Activated CD4-positive, CD25-positive, alpha-beta regulatory T cell treated with anti-CD3 and anti-CD28 coated beads, Interleukin-2, amount 50 U/mL, for 24 hours (primary cell): ENCODE results near the gene C2CD3.

Experiments
- ATAC-seq, 2 donors: fragments of 150-1000 bp; cut with Tn5 transposase; one replicate each; pipeline ENCODE4 v1.10.0; 2021; ENCODE audit warnings: mild to moderate bottlenecking in 1 of 2, moderate library complexity in 1 of 2

C2CD3 gene

GRCh38 chr11:73977856-73978519 is 192.8 kb downstream of the C2CD3 start:
- ATAC-seq: no peak

DNA sequence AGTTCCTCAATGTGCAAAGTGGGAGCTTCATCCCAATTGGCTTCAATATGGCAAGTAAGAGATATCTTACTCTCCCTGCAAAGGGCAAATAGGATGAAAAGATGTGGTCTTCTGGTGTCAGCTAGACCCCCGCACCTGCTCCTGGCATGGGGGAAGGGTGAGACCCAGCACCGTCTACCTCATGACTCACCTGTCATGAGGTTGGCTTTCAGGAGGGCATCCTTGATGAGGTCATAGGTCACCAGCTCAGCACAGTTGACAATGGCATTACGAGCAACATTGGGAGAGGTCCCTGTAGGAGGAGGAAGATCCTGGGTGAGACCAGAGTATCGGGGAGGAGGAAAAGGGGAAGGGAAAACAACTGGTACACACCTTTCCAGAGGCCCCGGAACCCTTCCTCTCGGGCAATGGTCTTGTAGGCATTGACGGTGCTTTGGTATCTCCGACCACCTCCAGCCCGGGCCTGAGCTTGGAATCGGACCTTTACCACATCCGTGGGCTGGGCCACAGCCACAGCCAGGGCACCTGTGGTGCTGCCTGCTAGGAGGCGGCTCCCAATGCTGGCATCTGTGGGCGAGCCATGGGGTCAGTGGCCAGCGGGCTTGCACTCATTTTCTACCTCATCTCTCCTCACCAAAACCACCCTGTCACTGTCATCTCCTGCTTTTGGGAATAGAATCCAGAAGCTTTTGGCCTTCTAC is 194.2 kb downstream of the C2CD3 start:
- ATAC-seq: no peak

- ATAC-seq: no peak
Observed at GRCh38 chr11:73975479-73975757, 195.4 kb downstream of the C2CD3 start.

GRCh38 chr11:73974604-73975478 is 196.0 kb downstream of the C2CD3 start:
- no peak for ATAC-seq

DNA sequence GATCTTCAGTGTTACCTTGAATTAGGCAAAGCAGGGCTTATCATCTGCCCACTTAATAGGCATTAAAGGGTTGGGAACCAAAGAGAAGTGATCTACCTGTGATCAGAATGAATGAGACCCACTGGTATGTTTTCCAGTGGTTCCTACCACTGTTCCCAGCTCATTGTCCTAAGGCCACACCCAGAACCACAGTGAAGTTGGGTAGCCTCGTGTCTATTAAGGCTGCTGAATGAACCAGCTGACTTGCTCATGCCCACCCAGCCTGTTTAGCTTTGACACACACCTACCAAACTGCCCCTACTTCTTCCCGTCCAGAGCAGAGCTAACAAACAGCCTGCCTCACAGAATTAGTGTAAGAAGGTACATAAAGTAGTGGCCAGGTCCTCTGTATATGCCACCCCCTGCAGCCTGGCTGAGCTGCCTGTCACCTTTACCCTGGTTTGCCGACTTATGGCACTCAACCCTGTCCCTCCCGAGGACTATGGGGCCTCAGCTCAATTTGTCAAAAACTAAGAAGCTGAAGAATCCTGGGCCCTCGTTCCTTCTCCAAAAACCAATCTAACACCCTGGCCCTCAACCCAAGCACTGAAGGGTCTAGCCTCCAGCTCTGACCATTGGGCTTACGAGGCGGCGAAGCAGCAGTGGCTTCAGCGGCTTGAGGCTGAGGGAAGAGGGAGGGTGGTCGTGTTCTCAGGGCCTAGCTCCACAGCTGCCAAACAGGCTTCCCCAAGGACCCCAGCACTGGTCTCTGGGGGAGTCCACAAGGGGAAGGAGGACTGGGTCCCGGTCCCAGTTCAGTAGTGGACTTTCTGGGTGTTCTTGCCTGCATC is 198.0 kb downstream of the C2CD3 start:
- no peak for ATAC-seq

- ATAC-seq: no peak
Observed at GRCh38 chr11:73972187-73972586, 198.6 kb downstream of the C2CD3 start.

GRCh38 chr11:73971175-73971719 is 199.6 kb downstream of the C2CD3 start:
- ATAC-seq: no peak

DNA sequence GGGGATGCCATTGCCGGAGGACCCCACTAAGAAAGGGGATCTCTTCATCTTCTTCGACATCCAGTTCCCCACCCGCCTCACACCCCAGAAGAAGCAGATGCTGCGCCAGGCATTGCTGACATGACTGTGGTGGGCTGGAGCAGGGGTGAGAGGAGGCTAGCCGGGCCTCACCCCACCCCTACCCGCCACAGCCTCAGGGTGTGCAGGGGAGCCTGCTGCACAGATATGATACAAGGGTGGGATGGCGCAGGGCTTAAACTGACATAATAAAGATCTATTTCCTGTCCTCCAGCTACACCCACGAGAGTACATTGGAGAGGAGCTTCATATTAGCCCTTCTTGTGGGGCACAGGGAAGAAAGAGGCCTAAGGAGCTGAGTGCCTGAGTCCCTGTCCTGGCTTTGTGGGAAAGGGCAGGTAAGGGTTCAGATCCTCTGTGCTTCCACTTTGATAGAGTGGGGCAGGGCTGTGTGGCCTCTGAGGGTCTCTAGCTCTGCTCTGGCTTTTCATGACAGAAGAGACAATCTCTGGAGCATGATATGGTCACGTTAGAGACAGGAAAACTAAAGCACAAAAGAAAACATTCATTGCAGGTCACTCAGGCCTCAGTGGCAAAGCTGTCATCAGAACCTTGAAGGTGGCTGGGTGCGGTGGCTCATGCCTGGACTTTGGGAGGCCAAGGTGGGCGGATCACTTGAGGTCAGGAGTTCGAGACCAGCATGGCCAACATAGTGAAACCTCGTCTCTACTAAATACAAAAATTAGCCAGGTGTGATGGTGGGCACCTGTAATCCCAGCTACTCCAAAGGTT is 200.6 kb downstream of the C2CD3 start:
- ATAC-seq: peak in 1 of 2 donors; percentile 12

DNA sequence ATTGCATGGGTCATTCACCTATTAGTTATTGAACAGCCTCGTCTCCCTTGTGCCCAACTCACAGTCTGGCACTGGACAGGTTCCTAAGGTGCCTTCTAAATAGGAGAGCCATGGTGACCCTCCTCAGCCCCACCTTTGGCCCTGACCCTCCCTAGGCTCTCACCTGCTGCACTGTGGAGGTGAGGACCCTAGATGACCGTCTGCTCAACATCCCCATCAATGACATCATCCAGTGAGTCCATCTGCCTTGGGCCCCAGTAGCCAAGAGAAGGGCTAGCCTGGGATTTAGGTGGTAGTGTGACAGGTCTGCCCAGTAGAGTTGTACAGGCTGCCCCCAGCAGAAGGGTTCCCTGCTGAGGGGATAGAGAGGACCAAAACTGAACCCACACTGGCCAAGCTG is 201.7 kb downstream of the C2CD3 start:
- ATAC-seq: no peak

DNA sequence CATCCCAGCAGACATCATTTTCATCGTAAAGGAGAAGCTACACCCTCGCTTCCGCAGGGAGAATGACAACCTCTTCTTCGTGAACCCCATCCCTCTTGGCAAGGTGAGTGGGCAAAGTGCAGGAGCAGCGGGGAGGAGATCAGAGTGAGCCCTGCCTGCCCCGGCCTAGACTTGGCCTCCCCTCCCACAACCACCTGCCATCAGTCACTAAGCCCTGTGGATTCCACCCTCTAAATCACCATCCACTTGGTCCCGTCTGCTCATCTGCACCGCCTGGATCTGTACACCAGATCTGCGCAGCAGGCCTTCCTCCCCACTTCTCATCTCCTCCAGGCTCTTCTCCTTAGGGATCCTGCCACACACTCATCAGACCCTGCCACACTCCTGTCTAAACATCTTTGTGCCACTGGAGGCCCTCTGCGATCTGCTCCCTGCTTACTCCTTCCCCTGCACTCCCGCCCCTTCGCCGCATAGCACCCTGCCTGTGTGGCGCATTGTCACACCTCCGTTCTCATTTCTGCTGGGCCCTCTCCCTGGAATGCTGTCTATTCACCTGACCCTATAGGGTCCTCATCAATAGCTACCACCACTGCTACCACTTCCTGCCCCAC is 202.3 kb downstream of the C2CD3 start:
- no peak for ATAC-seq

GRCh38 chr11:73965764-73966121 is 205.1 kb downstream of the C2CD3 start:
- ATAC-seq: no peak

GRCh38 chr11:73965076-73965763 is 205.6 kb downstream of the C2CD3 start:
- ATAC-seq: no peak

DNA sequence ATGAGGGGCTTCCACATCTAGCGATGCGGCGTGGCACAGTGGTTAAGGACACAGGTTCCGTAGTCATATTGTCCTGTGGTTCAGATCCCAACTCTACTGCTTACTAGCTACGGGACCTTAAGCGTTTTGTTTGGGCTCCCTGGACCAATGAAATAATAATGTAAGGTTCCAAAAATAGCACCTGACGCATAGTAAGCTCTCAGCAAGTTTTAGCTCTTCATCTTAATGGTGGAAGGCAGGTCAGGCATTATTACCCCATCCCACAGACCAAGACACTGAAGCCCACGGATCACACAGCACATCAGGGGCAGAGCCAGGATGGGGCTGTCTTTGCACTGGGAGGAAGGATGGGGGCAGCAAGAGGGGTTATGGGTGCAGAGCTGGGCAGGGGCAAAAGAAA is 206.9 kb downstream of the C2CD3 start:
- no peak for ATAC-seq
